Activated T-cell treated with anti-CD3 and anti-CD28 coated beads for 48 hours (primary cell): Measurements from ENCODE around the gene TSG101.

Experiments
- DNase-seq: peaks from one replicate; pipeline ENCODE4 v3.0.0-alpha.2; 2020; ENCODE audit warnings: low read depth

Gene TSG101

DNA sequence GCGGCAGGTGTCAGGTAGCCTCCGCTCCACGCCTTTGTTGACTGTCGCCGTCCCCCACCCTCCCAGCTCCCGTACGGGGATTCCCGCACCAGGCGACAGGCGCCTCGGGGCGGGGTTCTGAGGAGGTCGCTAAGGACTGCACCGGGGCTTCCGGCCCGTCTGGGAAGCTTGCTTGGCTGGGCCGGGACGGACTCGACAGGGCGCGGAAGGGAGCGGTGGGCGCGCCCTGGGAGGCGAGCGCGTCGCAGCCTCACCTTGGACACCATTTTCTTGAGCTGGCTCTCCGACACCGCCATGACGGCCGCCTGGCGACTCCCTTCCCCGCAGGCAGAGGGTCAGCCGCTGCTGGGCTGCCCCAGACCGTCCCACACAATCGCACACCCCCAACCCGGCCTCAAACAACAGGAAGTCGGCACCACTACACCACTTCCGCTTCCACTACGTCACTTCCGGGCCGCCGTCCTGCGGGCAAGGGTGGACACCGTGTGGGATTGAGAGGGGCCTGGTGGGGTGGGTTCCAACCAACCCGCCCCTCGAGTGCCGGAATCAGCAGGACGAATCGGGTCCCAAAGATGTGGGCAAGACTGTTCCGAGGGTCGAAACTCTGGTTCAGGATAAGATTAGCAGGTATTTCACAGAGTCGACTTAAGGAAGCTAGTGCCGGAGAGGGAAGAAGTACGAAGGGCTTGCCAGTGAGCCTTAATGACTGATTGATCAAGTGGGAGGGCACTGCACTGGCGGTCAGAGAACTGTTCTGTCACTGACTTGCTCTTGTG is at the start of gene TSG101:
Gene TSG101, minus strand, starts transcription at position 422 of the 776 bp plus-strand sequence. Its CDS starts 126 bp downstream, at position 296.
- peak; percentile 88 for DNase-seq

GRCh38 chr11:18575361-18575760 is 48.6 kb upstream of the TSG101 start:
- DNase-seq = no peak

DNA sequence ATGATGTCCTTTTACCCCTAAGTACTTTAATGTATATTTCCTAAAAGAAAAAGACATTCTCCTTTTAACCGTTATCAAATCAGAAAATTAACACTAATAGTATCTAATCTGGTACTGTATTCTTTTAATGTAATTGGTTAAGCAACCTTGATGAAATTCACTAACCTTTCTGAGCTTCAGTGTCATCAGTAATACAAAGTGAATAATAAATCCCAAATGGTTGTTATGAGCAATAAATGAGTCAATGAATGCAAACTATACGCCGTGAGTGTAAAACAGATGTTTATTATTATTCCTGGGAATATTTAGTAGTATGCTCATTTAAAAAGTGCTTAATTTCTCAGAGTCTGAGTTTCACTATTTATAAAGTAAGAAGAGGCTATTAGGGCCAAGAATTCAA is 40.3 kb upstream of the TSG101 start:
- DNase-seq = no peak

DNA sequence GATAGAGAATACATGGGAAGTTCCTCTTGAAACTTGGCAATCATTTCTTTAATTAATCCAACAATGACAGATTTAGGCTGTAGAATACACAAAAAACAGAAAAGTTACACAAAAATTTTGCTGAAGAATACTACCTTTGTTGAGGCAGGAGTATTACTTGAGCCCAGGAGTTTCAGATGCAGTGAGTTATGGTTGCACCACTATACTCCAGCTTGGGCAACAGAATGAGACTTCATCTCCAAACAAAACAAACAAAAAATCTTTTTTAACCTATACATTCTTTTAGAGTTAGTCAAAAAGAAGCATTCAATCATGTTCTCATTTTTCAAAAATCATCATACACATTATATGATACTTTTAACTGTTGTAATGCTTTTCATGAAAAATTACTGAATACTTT is 39.7 kb upstream of the TSG101 start:
- no peak for DNase-seq

DNA sequence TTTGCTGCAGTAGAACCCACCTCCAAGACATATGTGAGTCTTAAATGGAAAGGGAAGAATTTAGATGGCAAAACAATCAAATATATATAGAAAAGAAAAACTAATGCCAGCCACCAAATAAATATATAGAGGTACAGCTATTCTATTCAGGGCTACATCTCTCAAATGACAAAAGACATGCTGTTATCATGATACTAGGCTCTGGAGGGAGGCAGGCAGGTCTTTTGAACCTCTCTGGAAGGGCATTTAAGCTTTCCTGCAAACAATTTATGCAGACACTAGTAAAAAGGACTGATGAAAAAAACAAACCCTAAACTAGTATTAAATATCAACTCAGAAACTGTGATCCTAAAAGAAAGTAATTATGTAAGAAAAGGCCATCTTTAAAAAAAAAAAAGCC is 37.4 kb upstream of the TSG101 start:
- no peak for DNase-seq

- no peak for DNase-seq
These were observed 36.5 kb upstream of the TSG101 start for GRCh38 chr11:18563090-18563730.

- no peak for DNase-seq
These were observed 21.3 kb upstream of the TSG101 start for GRCh38 chr11:18548001-18548400.

- no peak for DNase-seq
These were observed 13.7 kb upstream of the TSG101 start for GRCh38 chr11:18540207-18541009.

DNA sequence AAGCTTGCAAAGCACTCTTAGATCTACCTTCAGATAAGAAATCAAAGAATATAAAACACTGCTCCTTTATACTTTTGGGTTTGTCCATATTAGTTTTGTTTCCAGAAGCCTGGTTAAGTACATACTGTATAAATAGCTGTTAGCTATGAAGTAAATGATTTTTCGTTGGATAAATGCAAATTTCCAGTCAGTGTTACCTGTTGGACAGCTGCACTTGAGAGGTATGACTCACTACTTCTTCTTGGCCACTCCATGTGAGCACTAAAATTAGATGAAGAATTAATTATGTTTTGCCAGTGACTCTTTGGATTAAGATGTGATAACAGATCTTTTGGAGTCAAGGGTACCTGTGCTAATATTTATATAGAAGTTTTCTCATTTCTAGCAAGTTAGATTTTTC is 9.5 kb upstream of the TSG101 start:
- no peak for DNase-seq

- DNase-seq = no peak
These were observed 7.5 kb upstream of the TSG101 start for GRCh38 chr11:18534245-18534644.

GRCh38 chr11:18533365-18533764 is 6.6 kb upstream of the TSG101 start:
- DNase-seq = no peak

DNA sequence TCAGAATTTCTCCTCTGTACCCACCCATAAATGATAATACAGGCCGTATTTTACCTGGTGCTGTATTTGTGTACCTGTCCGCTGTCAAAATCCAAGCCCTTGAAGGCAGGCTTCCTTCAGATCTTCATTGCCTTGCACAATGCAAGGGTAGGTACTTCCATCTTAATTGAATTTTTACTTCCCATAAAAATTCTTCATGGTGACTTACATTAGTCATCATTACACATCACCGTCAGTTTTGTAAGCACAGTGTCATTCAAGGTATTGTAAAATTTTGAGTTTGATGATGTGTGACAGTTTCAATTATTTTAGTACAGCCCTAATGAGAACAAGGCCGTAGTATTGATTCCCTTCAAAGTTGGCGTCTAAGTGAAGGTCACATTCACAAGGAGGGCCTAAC is 770 bp upstream of the TSG101 start:
- DNase-seq = no peak

GRCh38 chr11:18526130-18526520 is 617 bp downstream of the TSG101 start:
- DNase-seq = no peak

GRCh38 chr11:18524248-18524647 is 2.5 kb downstream of the TSG101 start:
- DNase-seq = no peak

DNA sequence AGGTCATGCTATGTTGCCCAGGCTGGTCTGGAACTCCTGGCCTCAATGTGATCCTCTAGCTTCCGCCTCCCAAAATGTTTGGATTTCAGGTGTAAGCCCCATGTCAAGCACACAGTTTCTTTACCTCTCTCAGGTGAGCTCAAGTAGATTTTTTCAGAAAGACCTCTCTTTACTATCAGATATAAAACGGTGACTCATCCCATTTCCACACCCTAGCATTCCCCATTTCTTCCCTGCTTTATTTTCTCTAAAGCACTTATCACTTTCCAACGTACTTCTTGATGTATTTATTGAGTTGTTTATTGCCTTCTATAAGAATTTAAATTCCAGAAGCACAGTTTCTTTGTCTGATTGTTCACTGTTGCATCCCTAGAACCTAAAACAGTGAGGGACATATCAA is 3.7 kb downstream of the TSG101 start:
- DNase-seq = no peak

GRCh38 chr11:18522388-18522787 is 4.4 kb downstream of the TSG101 start:
- DNase-seq = no peak

- DNase-seq = no peak
These were observed 5.6 kb downstream of the TSG101 start for GRCh38 chr11:18521122-18521521.

DNA sequence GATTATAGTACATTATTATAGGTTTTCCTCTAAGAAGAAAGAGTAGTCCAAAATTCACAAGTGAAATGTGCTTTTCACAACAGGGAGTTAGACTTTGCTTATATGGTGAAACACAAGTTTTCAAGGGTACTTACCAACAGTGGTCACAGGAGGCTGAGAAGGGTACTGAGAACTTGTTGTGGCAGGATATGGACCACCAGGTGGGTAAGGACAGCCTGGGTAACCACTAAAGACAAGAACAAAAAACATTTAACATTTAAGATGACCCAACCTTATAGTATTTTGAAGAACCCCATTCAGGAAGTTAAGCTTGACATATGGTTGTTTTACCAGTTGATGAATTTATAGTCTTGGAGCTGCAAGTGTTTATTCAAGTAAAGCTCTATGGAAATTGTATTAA is 24.4 kb downstream of the TSG101 start:
- no peak for DNase-seq

DNA sequence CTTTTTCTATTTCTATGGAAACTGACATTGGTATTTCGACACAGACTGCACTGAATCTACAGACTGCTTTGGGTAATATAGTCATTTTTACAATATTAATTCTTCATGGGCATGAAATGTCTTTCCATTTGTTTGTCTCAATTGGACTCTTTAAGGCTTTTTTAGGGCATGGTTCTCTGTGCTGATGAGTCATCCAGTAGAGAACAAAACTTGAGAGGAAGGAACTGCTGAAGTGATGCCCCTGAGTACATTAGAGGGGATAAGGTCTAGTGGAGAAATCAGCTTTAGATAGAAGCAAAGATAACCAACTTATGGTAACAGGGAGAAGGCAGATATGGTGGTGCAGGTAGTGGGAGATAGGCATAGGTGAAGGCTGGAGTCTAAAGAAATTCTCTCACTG is 25.1 kb downstream of the TSG101 start:
- no peak for DNase-seq

- no peak for DNase-seq
These were observed 28.7 kb downstream of the TSG101 start for GRCh38 chr11:18498039-18498438.

DNA sequence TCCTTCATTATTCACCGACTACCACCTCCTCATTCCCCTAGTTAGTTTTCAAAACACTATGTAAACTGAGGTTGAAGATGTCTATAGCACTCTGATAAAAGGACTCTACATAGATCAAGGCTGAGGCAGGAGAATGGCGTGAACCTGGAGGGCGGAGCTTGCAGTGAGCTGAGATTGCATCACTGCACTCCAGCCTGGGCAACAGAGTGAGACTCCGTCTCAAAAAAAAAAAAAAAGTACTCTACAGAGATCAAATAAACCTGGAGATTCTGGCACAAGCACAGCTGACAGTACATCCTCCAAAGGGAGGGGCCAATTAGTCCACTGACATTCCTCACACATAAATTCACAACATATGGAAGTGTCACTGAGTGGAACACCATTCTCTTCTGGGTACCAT is 31.0 kb downstream of the TSG101 start:
- no peak for DNase-seq

DNA sequence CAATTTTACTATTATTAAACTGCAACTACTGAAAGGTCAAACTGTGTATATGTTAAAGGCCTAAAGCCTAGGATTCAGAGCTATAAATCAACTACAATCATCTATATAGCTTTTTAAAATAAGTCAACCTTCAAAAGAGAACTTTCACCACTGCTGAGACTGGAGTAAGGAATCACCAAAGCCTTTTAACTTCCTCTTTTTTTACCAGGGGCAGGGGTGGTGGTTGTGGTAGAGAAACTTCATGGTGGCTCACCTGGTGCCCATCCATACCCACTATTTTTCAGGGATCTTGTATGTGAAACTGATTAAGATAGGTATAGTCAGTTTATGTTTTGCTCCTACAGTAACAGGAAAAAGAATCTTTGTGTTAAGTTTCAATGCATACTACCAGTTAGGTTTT is 31.5 kb downstream of the TSG101 start:
- no peak for DNase-seq

GRCh38 chr11:18493310-18493709 is 33.4 kb downstream of the TSG101 start:
- no peak for DNase-seq
